A673 (cell line): Measurements from ENCODE around the gene HOXD4.

Source experiments
- CTCF ChIP-seq: fragments of 300-800, 200-600 bp; sonication (generic); conservative IDR thresholded peaks from 2 replicates; pipeline ENCODE4 v1.5.1; 2017; ENCODE audit warnings: low read depth, mild to moderate bottlenecking, antibody characterized with exemption, low read length, moderate library complexity, mixed read lengths
- EZH2 ChIP-seq: fragments of 200-600 bp; sonication (generic); IDR thresholded peaks from 2 replicates; pipeline ENCODE4 v1.6.1; 2017; ENCODE audit warnings: borderline replicate concordance, low read depth, mild to moderate bottlenecking, mixed read lengths, antibody characterized with exemption, low read length; ENCODE audit not compliant: poor library complexity, severe bottlenecking

- TF ChIP-seq CTCF (no peak), EZH2 (no peak)
Measured at GRCh38 chr2:176157499-176158185, 6.3 kb downstream of the HOXD4 start.
